Fibroblast of peridontal ligament (primary cell): ENCODE results near the gene ZNF146.
"Not testable (repeated sequence)": the region's sequence is repeated elsewhere in the genome, so short reads cannot be mapped to it uniquely, and the experiment has no call there.

Experiments used
- DNase-seq: peaks from one replicate; pipeline ENCODE4 v3.0.0-alpha.2; 2010; ENCODE audit errors: extremely low read depth

Gene ZNF146

DNA sequence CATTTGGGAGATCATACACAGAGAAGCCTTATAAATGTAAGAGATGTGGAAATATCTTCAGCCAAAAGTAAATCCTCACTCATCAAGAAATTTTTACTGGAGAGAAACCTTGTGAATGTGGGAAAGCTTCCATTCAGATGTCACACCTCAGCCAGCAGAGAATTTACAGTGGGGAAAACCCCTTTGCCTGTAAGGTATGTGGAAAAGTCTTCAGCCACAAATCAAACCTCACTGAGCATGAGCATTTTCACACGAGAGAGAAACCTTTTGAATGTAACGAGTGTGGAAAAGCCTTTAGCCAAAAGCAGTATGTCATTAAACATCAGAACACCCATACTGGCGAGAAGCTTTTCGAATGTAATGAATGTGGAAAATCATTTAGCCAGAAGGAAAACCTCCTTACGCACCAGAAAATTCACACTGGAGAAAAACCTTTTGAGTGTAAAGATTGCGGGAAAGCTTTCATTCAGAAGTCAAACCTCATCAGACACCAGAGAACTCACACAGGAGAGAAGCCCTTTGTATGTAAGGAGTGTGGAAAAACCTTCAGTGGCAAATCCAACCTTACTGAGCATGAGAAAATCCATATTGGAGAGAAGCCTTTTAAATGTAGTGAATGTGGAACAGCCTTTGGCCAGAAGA lies 21.5 kb downstream of the ZNF146 start:
- DNase-seq, result no peak

DNA sequence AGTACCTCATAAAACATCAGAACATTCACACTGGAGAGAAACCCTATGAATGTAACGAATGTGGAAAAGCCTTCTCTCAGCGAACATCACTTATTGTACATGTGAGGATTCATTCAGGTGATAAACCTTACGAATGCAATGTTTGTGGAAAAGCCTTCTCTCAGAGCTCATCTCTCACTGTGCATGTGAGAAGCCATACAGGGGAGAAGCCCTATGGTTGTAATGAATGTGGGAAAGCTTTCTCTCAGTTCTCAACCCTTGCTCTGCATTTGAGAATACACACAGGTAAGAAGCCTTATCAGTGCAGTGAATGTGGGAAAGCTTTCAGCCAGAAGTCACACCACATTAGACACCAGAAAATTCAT lies 22.0 kb downstream of the ZNF146 start:
- DNase-seq, result no peak

GRCh38 chr19:36244066-36244465 lies 29.2 kb downstream of the ZNF146 start:
- DNase-seq, result no peak

DNA sequence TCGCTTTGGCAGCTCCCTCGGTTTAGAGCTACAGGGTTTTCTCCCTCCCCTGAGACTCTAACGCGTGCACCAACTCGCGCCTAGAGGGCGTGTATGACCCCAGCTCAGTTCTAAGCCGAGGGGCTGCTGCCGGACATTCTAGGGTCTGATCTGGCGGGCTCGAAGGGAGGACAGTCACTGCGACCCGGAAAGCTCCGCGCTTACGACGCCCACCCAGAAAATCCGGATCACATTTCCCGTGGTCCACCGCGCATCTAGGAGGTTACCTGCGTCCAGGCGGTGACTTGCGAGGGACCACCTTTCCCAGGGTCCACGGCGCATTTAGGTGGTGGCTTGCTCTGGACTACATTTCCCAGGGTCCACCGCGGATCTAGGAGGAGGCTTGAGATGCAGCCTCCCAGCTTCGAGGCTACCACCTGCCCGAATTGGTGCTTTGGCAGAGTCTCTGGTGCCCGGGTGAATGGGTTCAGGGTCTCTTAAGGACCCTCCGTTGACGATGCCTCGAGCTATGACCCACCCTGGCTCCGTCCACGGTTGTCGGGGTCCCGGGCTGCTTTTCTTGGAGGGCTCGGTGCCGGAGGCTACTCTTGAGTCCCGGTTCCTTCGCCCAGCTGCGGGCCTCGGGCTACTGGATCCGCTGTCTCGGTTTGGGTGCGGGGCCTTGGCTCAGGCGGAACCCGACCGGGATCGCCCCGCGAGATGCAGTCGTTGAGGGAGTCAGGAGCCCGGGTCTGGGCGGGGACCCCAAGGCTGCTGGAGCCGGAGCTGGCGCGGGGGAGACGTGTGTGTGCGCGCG lies 30.5 kb downstream of the ZNF146 start:
- no peak for DNase-seq

- DNase-seq, result no peak
Observed at GRCh38 chr19:36246006-36246481, 31.1 kb downstream of the ZNF146 start.

DNA sequence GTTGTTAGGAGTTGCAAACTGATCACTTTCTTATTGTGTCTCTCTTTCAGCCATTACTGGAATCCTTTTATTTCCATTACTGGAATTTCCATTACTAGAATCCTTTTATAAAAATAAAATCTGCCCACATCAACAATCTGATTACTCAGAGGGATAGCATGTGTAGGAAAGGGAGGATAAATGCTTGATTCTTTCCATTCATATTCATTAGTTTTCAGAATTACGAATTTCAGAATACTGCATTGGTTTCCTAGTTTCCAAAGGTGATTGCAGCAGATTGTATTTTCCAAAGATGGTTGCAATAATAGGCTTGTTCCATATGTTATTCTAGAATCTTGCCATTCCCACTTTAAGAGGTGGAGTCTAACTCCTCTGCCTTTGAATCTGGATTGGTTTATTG lies 37.1 kb downstream of the ZNF146 start:
- no peak for DNase-seq

- no peak for DNase-seq
Observed at GRCh38 chr19:36254848-36255247, 39.9 kb downstream of the ZNF146 start.

DNA sequence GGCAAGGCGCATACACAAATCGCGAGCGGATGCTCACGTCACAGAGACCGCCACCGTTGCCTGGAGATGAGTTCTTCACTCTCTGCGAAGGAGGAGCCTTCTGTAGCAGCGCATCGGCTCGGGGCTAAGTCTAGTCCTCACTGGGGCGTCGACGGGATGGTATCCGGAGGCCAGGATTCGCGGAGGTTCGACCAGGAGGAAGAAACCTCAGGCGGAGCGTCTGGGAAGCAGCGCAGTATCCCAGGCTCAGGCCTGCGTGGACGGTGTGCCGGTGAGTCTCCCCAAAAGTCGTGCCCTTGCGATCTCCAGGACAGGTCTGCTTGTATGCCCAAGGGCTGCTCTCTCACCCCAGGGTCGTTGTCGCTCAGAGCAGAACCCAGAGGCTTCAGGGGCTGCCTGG lies 40.4 kb downstream of the ZNF146 start:
- no peak for DNase-seq

DNA sequence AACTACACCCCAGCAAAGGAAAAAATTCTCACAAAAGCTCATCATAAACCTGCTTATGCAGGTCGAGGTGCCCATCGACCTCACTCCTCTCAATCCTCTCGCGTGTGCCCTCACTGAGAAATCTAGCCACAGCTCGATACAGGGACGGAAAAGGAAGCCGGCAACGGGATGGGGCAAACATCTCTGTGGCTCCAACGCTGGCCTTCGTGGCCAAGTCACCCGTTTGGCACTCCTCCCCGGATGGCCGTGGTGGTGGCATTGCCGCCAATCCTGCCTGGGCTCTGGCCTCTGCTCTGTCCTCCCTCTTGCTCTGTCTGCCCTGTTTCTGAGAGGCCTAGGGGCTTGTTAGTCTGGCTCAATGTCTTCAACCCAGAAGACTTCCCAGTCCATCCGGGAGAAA lies 41.2 kb downstream of the ZNF146 start:
- no peak for DNase-seq

GRCh38 chr19:36256853-36257519 lies 42.1 kb downstream of the ZNF146 start:
- no peak for DNase-seq

- no peak for DNase-seq
Observed at GRCh38 chr19:36257520-36257876, 42.6 kb downstream of the ZNF146 start.

GRCh38 chr19:36258028-36258875 lies 43.3 kb downstream of the ZNF146 start:
- DNase-seq, result no peak

GRCh38 chr19:36259211-36259610 lies 44.3 kb downstream of the ZNF146 start:
- no peak for DNase-seq

DNA sequence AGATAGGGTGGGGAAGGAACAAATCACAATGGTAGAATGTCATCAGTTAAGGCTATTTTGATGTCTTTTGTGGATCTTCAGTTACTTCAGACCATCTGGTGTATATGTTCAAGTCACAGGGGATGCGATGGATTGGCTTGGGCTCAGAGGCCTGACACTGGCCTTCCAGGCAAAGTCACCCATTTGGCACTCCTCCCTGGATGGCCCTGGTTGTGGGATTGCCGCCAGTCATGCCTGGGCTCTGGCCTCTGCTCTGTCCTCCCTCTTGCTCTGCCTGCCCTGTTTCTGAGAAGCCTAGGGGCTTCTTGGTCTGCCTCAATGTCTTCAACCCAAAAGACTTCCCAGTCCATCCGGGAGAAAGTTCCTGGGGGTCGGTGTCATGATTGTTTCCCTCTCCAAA lies 50.2 kb downstream of the ZNF146 start:
- no peak for DNase-seq

GRCh38 chr19:36265856-36266374 lies 51.0 kb downstream of the ZNF146 start:
- no peak for DNase-seq

- DNase-seq, result no peak
Observed at GRCh38 chr19:36266375-36266961, 51.6 kb downstream of the ZNF146 start.

DNA sequence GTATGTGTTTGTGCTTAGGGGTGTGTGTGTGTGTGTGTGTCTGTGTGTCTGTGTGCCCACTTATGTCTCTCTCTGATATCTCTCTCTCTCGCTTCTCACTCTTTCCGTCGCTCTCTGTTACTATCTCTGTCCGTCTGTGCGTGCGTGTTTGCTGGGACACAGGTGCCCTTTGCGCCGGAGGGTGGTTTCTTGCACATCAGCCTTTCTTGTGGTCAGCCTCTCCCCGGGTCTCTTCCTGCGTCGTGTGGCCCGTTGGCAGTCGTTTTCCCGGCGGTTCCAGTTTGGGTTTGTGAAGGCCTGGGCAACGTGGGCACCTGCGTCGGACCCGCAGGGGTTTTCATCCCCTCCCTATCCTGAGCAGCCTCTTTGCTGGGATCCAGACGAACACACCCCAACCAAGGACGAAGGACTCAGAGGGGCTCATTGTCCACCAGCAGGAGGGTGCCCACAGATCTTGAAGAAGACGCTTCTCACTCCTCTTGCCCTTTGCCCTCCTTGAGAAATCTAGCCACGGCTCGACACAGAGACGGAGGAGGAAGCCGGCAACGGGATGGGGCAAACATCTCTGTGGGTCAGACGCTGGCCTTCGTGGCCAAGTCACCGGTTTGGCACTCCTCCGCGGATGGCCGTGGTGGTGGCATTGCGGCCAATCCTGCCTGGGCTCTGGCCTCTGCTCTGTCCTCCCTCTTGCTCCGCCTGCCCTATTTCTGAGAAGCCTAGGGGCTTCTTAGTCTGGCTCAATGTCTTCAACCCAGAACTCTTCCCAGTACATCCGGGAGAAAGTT lies 52.3 kb downstream of the ZNF146 start:
- DNase-seq, result no peak

DNA sequence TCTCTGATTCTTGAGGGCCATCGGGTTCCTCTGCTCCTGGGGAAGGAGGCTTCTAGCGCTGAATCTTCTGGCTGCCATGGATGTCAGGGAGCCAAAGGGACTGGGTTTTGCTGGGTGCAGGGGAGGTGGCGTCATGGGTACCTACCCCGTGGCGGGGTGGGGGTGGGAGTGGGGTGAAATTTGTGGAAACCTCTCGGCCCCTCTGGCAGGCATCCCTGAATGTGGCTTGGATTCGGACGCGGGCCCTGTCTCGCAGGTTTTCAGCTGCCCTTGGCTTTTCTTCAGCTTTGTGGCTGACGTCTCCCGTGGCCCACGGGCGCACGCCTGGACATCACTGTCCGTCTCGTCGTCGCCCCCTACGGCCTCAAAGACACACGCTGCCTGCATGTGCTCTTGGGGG lies 53.2 kb downstream of the ZNF146 start:
- not testable (repeated sequence) for DNase-seq

DNA sequence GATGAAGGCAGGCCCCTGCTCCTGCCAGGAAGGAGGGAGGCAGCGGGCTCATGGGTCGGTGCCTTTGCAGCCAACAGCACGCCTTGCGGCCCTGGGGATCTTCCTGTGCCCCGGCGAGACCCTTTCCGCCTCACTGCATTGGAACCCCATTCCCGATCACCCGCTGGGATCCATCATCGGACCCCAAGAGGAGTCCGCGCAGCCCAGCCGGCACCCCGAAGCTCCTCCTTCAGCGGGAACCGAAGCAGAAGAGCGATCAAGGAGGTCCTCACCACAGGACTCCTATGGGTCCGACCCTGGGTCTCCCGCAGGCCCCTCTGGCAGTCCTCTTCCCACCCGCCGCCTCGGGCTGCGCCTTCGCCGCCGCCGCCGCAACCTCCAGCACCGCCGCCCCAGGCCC lies 53.7 kb downstream of the ZNF146 start:
- not testable (repeated sequence) for DNase-seq

- not testable (repeated sequence) for DNase-seq
Observed at GRCh38 chr19:36269295-36269694, 54.4 kb downstream of the ZNF146 start.
